Measurements from ENCODE around the gene MAJIN.

Gene MAJIN

GRCh38 chr11:64916775-64917662 is 54.9 kb downstream of the MAJIN start, which contains the start of gene ATG2A:
Gene ATG2A (minus strand): TSS chr11:64917209. CDS start chr11:64917135, 74 bp downstream.
- Histone ChIP-seq H3K4me3 (peak within 1 kb of the TSS; percentile 46 to 97 (median 82)), H3K27ac (peak within 1 kb of the TSS; percentile 58 to 95 (median 86))

GRCh38 chr11:64916040-64916774 is 55.7 kb downstream of the MAJIN start:
- Histone ChIP-seq H3K27ac (peak overlapping the region; percentile 58 to 95 (median 86)), H3K4me3 (peak overlapping the region; percentile 46 to 97 (median 82))

GRCh38 chr11:64915376-64915887 is 56.5 kb downstream of the MAJIN start:
- Histone ChIP-seq H3K4me3 (peak overlapping the region in 4 of 7 experiments; percentile 67 to 87 (median 84)), H3K27ac (peak overlapping the region in 17 of 21 experiments; percentile 76 to 95 (median 88))

- Histone ChIP-seq H3K4me3 (no peak overlapping the region), H3K27ac (no peak overlapping the region)
These were observed 57.8 kb downstream of the MAJIN start for GRCh38 chr11:64914123-64914522.

- Histone ChIP-seq H3K4me3 (no peak overlapping the region), H3K27ac (no peak overlapping the region)
These were observed 58.7 kb downstream of the MAJIN start for GRCh38 chr11:64913171-64913727.

GRCh38 chr11:64911689-64912088 is 60.2 kb downstream of the MAJIN start:
- no peak overlapping the region for H3K27ac ChIP-seq

GRCh38 chr11:64911142-64911541 is 60.8 kb downstream of the MAJIN start:
- H3K27ac ChIP-seq = no peak overlapping the region
- no peak overlapping the region for H3K4me3 ChIP-seq

More at GRCh38 chr11:64911689-64912088, 60.2 kb downstream of the MAJIN start:
- no peak overlapping the region for H3K4me3 ChIP-seq

GRCh38 chr11:64910451-64911093 is 61.3 kb downstream of the MAJIN start:
- no peak overlapping the region for H3K27ac ChIP-seq
- H3K4me3 ChIP-seq = no peak overlapping the region

- no peak overlapping the region for H3K4me3 ChIP-seq
- H3K27ac ChIP-seq = no peak overlapping the region
These were observed 62.1 kb downstream of the MAJIN start for GRCh38 chr11:64909653-64910343.

GRCh38 chr11:64908766-64909165 is 63.1 kb downstream of the MAJIN start:
- Histone ChIP-seq H3K27ac (no peak overlapping the region), H3K4me3 (no peak overlapping the region)

GRCh38 chr11:64906314-64906635 is 65.6 kb downstream of the MAJIN start:
- no peak overlapping the region for H3K4me3 ChIP-seq
- no peak overlapping the region for H3K27ac ChIP-seq

- Histone ChIP-seq H3K4me3 (no peak overlapping the region), H3K27ac (no peak overlapping the region)
These were observed 66.2 kb downstream of the MAJIN start for GRCh38 chr11:64905516-64906313.

GRCh38 chr11:64903291-64903833 is 68.5 kb downstream of the MAJIN start:
- H3K27ac ChIP-seq = no peak overlapping the region
- H3K4me3 ChIP-seq = no peak overlapping the region

GRCh38 chr11:64902102-64902900 is 69.6 kb downstream of the MAJIN start:
- H3K27ac ChIP-seq = no peak overlapping the region

GRCh38 chr11:64900774-64901173 is 71.1 kb downstream of the MAJIN start:
- H3K27ac ChIP-seq = peak overlapping the region in 6 of 21 experiments; percentile 2 to 44 (median 31)
- no peak overlapping the region for H3K4me3 ChIP-seq

More at GRCh38 chr11:64902102-64902900, 69.6 kb downstream of the MAJIN start:
- H3K4me3 ChIP-seq = no peak overlapping the region

GRCh38 chr11:64900263-64900678 is 71.6 kb downstream of the MAJIN start:
- no peak overlapping the region for H3K4me3 ChIP-seq

GRCh38 chr11:64898541-64898940 is 73.4 kb downstream of the MAJIN start:
- H3K27ac ChIP-seq = no peak overlapping the region
- no peak overlapping the region for H3K4me3 ChIP-seq

More at GRCh38 chr11:64900263-64900678, 71.6 kb downstream of the MAJIN start:
- H3K27ac ChIP-seq = peak overlapping the region in 6 of 21 experiments; percentile 2 to 44 (median 31)

All from skin epidermis (tissue), 12 donors.